HepG2 (cell line): ENCODE data around the gene RASSF4. TPM values are rescaled to one million over a fixed set of nuclear protein-coding genes. Genes with fewer than 3 reads are reported as not detected.

ENCODE experiments used
- FOXJ3 ChIP-seq: sonication (generic); formaldehyde crosslinking; IDR thresholded peaks from 2 replicates; pipeline ENCODE4 v1.4.0; 2020; ENCODE audit warnings: missing genetic modification reagents, mild to moderate bottlenecking, borderline replicate concordance
- HOXA7 ChIP-seq: sonication (generic); formaldehyde crosslinking; IDR thresholded peaks from 2 replicates; pipeline ENCODE4 v1.8.1; 2022; ENCODE audit warnings: mild to moderate bottlenecking, missing genetic modification reagents, moderate library complexity
- MTF2 ChIP-seq: sonication (generic); formaldehyde crosslinking; IDR thresholded peaks from 2 replicates; pipeline ENCODE4 v1.5.0; 2020; ENCODE audit warnings: missing genetic modification reagents, borderline replicate concordance
- RORA ChIP-seq: sonication (generic); formaldehyde crosslinking; IDR thresholded peaks from 2 replicates; pipeline ENCODE4 v1.5.0; 2020; ENCODE audit warnings: mild to moderate bottlenecking, missing genetic modification reagents, moderate library complexity
- SETDB1 ChIP-seq: sonication (generic); formaldehyde crosslinking; IDR thresholded peaks from 2 replicates; pipeline ENCODE4 v1.5.1; 2020; ENCODE audit warnings: missing genetic modification reagents, mild to moderate bottlenecking, borderline replicate concordance
- SP2 ChIP-seq: sonication (generic); formaldehyde crosslinking; IDR thresholded peaks from 2 replicates; pipeline ENCODE4 v1.5.1; 2020; ENCODE audit warnings: mild to moderate bottlenecking, missing genetic modification reagents
- TBX3 ChIP-seq: fragments of 450-650 bp; IDR thresholded peaks from 2 replicates; pipeline ENCODE4 v1.6.1; 2017; ENCODE audit warnings: antibody characterized with exemption, mild to moderate bottlenecking, inconsistent platforms, borderline replicate concordance
- ZBTB8A ChIP-seq: sonication (generic); formaldehyde crosslinking; IDR thresholded peaks from 2 replicates; pipeline ENCODE4 v1.4.0; 2020; ENCODE audit warnings: mild to moderate bottlenecking, low read depth, missing genetic modification reagents, borderline replicate concordance
- ZNF207 ChIP-seq: fragments of 450-650 bp; IDR thresholded peaks from 2 replicates; pipeline ENCODE4 v1.6.1; 2016; ENCODE audit warnings: antibody characterized with exemption, borderline replicate concordance
- ZNF292 ChIP-seq: sonication (generic); formaldehyde crosslinking; IDR thresholded peaks from 2 replicates; pipeline ENCODE4 v1.8.1; 2022; ENCODE audit warnings: mild to moderate bottlenecking, low read depth, missing genetic modification reagents, borderline replicate concordance
- ZNF33B ChIP-seq: sonication (generic); formaldehyde crosslinking; IDR thresholded peaks from 2 replicates; pipeline ENCODE4 v1.5.1; 2020; ENCODE audit warnings: mild to moderate bottlenecking, missing genetic modification reagents
- ZNF431 ChIP-seq: sonication (generic); formaldehyde crosslinking; IDR thresholded peaks from 2 replicates; pipeline ENCODE4 v1.9.0; 2022; ENCODE audit warnings: missing genetic modification reagents, low read depth, mild to moderate bottlenecking, borderline replicate concordance
- ZNF674 ChIP-seq: sonication (generic); formaldehyde crosslinking; IDR thresholded peaks from 2 replicates; pipeline ENCODE4 v1.5.0; 2020; ENCODE audit warnings: low read depth, mild to moderate bottlenecking, missing genetic modification reagents
- ZNF713 ChIP-seq: sonication (generic); formaldehyde crosslinking; IDR thresholded peaks from 2 replicates; pipeline ENCODE4 v1.4.0; 2020; ENCODE audit warnings: mild to moderate bottlenecking, missing genetic modification reagents
- polyA plus RNA-seq, 8 experiments: library from polyadenylated mRNA; depleted of rRNA in 3 of 8; stranded (reverse) in 7 of 8; unstranded in 1 of 8; fragments of >200 nt; fragmentation: Illumina TruSeq in 4 of 8; extraction: Trizol in 4 of 8; gene quantifications; 2 replicates each; pipeline versions ENCODE4 v1.2.1 to v1.2.3, GENCODE V29; 2011 to 2016; ENCODE audit warnings: low read depth in 4 of 8, missing spikeins in 1 of 8, mixed read lengths in 1 of 8; ENCODE audit not compliant: insufficient read depth in 1 of 8
- total RNA-seq, 5 experiments: library from RNA; depleted of rRNA; stranded (reverse); fragments of >200 nt; fragmentation: Illumina TruSeq; extraction: Trizol; gene quantifications; 2 replicates each; pipeline ENCODE4 v1.2.3, GENCODE V29; 2016; ENCODE audit warnings: low read depth in 1 of 5
- TF ChIP-seq, protein P1 (sequence below): sonication (generic); formaldehyde crosslinking; IDR thresholded peaks from 2 replicates; pipeline ENCODE4 v1.4.0; 2020; ENCODE audit warnings: low read depth, mild to moderate bottlenecking, missing genetic modification reagents
- TF ChIP-seq, protein P2 (sequence below): sonication (generic); formaldehyde crosslinking; IDR thresholded peaks from 2 replicates; pipeline ENCODE4; 2020; ENCODE audit warnings: missing genetic modification reagents, mild to moderate bottlenecking, borderline replicate concordance
- TF ChIP-seq, protein P3 (sequence below): sonication (generic); formaldehyde crosslinking; IDR thresholded peaks from 2 replicates; pipeline ENCODE4 v1.4.0; 2020; ENCODE audit warnings: missing genetic modification reagents
- TF ChIP-seq, protein P4 (sequence below): IDR thresholded peaks from 2 replicates; pipeline ENCODE4 v1.6.1; 2016; ENCODE audit warnings: low read depth, control low read depth

The RASSF4 gene
- total and polyA plus RNA-seq, 2 of the 13 experiments (the other 11 are each of a cell fraction or from before 2014, with no cell fraction given), result 34.0 to 51.7 TPM

DNA sequence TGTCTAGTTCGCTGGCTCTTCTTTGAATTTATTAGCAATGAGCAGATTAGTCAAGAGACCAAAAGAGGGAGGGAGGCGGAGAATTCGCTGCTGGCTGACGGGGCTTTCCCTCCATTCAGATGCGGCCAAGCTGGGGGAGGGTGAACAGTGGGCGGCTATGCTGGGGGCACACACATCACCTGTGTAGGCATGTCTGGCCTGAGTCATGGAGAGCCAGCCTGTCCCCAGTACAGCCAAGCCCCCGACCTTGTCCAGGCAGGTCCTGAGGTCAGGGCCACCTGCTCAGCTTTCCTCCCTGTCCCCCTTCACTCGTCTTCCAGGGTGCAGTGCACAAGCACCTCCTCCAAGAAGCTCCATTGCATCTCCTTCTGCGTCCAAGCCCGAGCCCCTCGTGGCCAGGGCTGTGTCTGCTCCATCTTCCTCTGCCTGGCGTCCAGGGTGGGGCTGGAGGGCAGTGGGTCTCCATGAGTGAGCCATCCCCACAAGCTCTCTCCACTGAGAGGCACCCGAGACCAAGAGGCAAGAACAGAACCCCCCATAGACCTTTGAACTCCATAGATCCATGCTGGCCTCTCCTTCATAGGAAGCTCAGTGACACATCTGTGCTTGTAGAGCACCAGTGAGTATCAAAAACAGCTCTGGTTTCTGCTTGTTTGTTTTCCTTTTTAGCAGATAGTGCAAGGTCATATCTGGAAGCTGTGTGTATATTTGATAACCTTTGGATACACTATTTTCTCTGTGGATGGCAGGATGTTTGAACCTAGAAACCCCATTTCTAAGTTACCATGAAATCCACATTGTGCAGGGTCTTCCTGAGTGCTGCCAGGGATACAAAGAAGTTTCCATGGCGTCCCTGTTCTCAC lies 20.9 kb downstream of the RASSF4 start (continued):
- TF ChIP-seq ZNF713 (CRISPR knock-in tag) (no peak), ZBTB8A (CRISPR knock-in tag) (0 out of 2 replicates have a peak, but pooled peaks have one; percentile 56), RORA (CRISPR knock-in tag) (0 out of 2 replicates have a peak, but pooled peaks have one; percentile 51), ZNF292 (0 out of 2 replicates have a peak, but pooled peaks have one; percentile 12), ZNF207 (no peak), SETDB1 (CRISPR knock-in tag) (no peak), MTF2 (CRISPR knock-in tag) (no peak), SP2 (CRISPR knock-in tag) (no peak), HOXA7 (CRISPR knock-in tag) (no peak), ZNF674 (CRISPR knock-in tag) (no peak), ZNF431 (CRISPR knock-in tag) (peak; percentile 69; the same call in 1 of the 2 replicates), ZNF33B (CRISPR knock-in tag) (peak; percentile 55; the same call in 1 of the 2 replicates), TBX3 (no peak), FOXJ3 (CRISPR knock-in tag) (peak; percentile 87)
- TF ChIP-seq, protein P1, sequence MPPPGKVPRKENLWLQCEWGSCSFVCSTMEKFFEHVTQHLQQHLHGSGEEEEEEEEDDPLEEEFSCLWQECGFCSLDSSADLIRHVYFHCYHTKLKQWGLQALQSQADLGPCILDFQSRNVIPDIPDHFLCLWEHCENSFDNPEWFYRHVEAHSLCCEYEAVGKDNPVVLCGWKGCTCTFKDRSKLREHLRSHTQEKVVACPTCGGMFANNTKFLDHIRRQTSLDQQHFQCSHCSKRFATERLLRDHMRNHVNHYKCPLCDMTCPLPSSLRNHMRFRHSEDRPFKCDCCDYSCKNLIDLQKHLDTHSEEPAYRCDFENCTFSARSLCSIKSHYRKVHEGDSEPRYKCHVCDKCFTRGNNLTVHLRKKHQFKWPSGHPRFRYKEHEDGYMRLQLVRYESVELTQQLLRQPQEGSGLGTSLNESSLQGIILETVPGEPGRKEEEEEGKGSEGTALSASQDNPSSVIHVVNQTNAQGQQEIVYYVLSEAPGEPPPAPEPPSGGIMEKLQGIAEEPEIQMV (CRISPR knock-in tag), result no peak
- TF ChIP-seq, protein P2, sequence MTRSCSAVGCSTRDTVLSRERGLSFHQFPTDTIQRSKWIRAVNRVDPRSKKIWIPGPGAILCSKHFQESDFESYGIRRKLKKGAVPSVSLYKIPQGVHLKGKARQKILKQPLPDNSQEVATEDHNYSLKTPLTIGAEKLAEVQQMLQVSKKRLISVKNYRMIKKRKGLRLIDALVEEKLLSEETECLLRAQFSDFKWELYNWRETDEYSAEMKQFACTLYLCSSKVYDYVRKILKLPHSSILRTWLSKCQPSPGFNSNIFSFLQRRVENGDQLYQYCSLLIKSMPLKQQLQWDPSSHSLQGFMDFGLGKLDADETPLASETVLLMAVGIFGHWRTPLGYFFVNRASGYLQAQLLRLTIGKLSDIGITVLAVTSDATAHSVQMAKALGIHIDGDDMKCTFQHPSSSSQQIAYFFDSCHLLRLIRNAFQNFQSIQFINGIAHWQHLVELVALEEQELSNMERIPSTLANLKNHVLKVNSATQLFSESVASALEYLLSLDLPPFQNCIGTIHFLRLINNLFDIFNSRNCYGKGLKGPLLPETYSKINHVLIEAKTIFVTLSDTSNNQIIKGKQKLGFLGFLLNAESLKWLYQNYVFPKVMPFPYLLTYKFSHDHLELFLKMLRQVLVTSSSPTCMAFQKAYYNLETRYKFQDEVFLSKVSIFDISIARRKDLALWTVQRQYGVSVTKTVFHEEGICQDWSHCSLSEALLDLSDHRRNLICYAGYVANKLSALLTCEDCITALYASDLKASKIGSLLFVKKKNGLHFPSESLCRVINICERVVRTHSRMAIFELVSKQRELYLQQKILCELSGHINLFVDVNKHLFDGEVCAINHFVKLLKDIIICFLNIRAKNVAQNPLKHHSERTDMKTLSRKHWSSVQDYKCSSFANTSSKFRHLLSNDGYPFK (CRISPR knock-in tag), result peak; percentile 30; the same call in 1 of the 2 replicates
- TF ChIP-seq, protein P3, sequence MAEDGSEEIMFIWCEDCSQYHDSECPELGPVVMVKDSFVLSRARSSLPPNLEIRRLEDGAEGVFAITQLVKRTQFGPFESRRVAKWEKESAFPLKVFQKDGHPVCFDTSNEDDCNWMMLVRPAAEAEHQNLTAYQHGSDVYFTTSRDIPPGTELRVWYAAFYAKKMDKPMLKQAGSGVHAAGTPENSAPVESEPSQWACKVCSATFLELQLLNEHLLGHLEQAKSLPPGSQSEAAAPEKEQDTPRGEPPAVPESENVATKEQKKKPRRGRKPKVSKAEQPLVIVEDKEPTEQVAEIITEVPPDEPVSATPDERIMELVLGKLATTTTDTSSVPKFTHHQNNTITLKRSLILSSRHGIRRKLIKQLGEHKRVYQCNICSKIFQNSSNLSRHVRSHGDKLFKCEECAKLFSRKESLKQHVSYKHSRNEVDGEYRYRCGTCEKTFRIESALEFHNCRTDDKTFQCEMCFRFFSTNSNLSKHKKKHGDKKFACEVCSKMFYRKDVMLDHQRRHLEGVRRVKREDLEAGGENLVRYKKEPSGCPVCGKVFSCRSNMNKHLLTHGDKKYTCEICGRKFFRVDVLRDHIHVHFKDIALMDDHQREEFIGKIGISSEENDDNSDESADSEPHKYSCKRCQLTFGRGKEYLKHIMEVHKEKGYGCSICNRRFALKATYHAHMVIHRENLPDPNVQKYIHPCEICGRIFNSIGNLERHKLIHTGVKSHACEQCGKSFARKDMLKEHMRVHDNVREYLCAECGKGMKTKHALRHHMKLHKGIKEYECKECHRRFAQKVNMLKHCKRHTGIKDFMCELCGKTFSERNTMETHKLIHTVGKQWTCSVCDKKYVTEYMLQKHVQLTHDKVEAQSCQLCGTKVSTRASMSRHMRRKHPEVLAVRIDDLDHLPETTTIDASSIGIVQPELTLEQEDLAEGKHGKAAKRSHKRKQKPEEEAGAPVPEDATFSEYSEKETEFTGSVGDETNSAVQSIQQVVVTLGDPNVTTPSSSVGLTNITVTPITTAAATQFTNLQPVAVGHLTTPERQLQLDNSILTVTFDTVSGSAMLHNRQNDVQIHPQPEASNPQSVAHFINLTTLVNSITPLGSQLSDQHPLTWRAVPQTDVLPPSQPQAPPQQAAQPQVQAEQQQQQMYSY (CRISPR knock-in tag), result no peak
- TF ChIP-seq, protein P4, sequence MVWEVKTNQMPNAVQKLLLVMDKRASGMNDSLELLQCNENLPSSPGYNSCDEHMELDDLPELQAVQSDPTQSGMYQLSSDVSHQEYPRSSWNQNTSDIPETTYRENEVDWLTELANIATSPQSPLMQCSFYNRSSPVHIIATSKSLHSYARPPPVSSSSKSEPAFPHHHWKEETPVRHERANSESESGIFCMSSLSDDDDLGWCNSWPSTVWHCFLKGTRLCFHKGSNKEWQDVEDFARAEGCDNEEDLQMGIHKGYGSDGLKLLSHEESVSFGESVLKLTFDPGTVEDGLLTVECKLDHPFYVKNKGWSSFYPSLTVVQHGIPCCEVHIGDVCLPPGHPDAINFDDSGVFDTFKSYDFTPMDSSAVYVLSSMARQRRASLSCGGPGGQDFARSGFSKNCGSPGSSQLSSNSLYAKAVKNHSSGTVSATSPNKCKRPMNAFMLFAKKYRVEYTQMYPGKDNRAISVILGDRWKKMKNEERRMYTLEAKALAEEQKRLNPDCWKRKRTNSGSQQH (CRISPR knock-in tag), result 0 out of 2 replicates have a peak, but pooled peaks have one; percentile 23
